ENCODE measurements around the gene SIRPG. TPM values are rescaled to one million over a fixed set of nuclear protein-coding genes. Genes with fewer than 3 reads are reported as not detected.

The SIRPG gene
- total RNA-seq, 1 experiment from 2014 or later = not detected

GRCh38 chr20:1630186-1630585 lies 27.4 kb downstream of the SIRPG start:
- Histone ChIP-seq H2AK5ac (ENCODE audit: insufficient read length, low read length) (no peak overlapping the region), H4K91ac (ENCODE audit: insufficient read length, low read depth, low read length) (no peak overlapping the region), H3K14ac (ENCODE audit: insufficient read depth, low read length) (no peak overlapping the region), H3K27ac (ENCODE audit: insufficient read length, low read depth, low read length) (no peak overlapping the region), H3K4me2 (ENCODE audit: insufficient read depth, insufficient read length, low read length) (no peak overlapping the region), H2BK120ac (ENCODE audit: low read depth, low read length, poor library complexity, severe bottlenecking) (no peak overlapping the region), H3K18ac (ENCODE audit: insufficient read length, low read depth, low read length) (no peak overlapping the region), H3K56ac (ENCODE audit: insufficient read length, low read depth, low read length) (no peak overlapping the region), H3K27me3 (ENCODE audit: insufficient read depth, low read length) (no peaks in the 10 kb centered on the region), H3T11ph (ENCODE audit: low read length) (no peak overlapping the region), H3K23me2 (ENCODE audit: insufficient read length, low read depth, low read length, poor library complexity, severe bottlenecking) (no peaks in the 10 kb centered on the region), H3K23ac (ENCODE audit: insufficient read length, low read depth, low read length) (no peak overlapping the region), H3K9ac (ENCODE audit: extremely low read depth, insufficient read length, low read length) (no peak overlapping the region), H3K9me3 (ENCODE audit: control insufficient read depth, low read depth, low read length) (no peaks in the 10 kb centered on the region), H3K79me1 (ENCODE audit: insufficient read depth, low read depth, low read length, poor library complexity, severe bottlenecking) (no peaks in the 10 kb centered on the region), H2BK15ac (ENCODE audit: low read depth, low read length) (no peak overlapping the region), H3K4me1 (ENCODE audit: insufficient read depth, low read length) (peaks cover 3% of the 10 kb centered on the region; the same call in 1 of the 2 replicates), H2BK20ac (ENCODE audit: low read depth, low read length, poor library complexity, severe bottlenecking) (no peak overlapping the region), H2BK5ac (ENCODE audit: insufficient read length, low read length) (no peak overlapping the region), H4K5ac (ENCODE audit: insufficient read length, low read depth, low read length) (no peak overlapping the region), H4K8ac (replicated peaks; ENCODE audit: insufficient read length, low read depth, low read length) (no peak overlapping the region), H3K79me2 (ENCODE audit: insufficient read depth, low read length) (no peaks in the 10 kb centered on the region), H2AFZ (ENCODE audit: low read length) (no peak overlapping the region), H2BK12ac (ENCODE audit: insufficient read length, low read depth, low read length) (no peak overlapping the region), H3K4ac (ENCODE audit: low read depth, low read length) (no peak overlapping the region), H4K20me1 (ENCODE audit: control insufficient read depth, insufficient read depth, insufficient read length) (no peaks in the 10 kb centered on the region)
- no peak for TF ChIP-seq CTCF (conservative IDR thresholded peaks at IDR 0.05)
- DNase-seq = no peak
- H3K4me1 Mint-ChIP-seq = peaks cover 4 to 16% of the 10 kb centered on the region in 2 experiments
- H3K9me3 Mint-ChIP-seq = peaks cover 0 to 4% of the 10 kb centered on the region in 2 experiments; a peak in 2 of 5 replicates
- no peak overlapping the region for H3K4me3 Mint-ChIP-seq
- no CpG with 5 or more reads among the region's 5 CpGs for WGBS (ENCODE audit: extremely low coverage, insufficient read length, low lambda C conversion rate)
- peaks cover 18% of the 10 kb centered on the region for H3K27me3 Mint-ChIP-seq (ENCODE audit: low read depth)
- H3K36me3 Mint-ChIP-seq (ENCODE audit: insufficient read depth in 1 of 3, low read depth in 3 of 3) = peaks cover 0 to 2% (median 0%) of the 10 kb centered on the region in 3 experiments; a peak in 1 of 7 replicates
- no peak overlapping the region for H3K27ac Mint-ChIP-seq

All from H9 (cell line).